Hepatocyte (in vitro differentiated cells): ENCODE results near the gene KPNA4.

Experiments
- EZH2 ChIP-seq: fragments of 200-600 bp; sonication (generic); IDR thresholded peaks from 2 replicates; pipeline ENCODE4 v1.6.1; 2016; ENCODE audit warnings: antibody characterized with exemption, mild to moderate bottlenecking, borderline replicate concordance
- EZH2phosphoT487 ChIP-seq: fragments of 200-600 bp; sonication (generic); IDR thresholded peaks from one replicate; pipeline ENCODE4 v1.6.1; 2018; ENCODE audit warnings: antibody characterized with exemption, mild to moderate bottlenecking, low read depth, moderate library complexity; ENCODE audit not compliant: unreplicated experiment, severe bottlenecking
- TF ChIP-seq, protein P1 (sequence below): fragments of 200-600 bp; sonication (generic); IDR thresholded peaks from 2 replicates; pipeline ENCODE4 v1.5.1; 2016; ENCODE audit warnings: antibody characterized with exemption, mild to moderate bottlenecking; ENCODE audit not compliant: poor library complexity

DNA sequence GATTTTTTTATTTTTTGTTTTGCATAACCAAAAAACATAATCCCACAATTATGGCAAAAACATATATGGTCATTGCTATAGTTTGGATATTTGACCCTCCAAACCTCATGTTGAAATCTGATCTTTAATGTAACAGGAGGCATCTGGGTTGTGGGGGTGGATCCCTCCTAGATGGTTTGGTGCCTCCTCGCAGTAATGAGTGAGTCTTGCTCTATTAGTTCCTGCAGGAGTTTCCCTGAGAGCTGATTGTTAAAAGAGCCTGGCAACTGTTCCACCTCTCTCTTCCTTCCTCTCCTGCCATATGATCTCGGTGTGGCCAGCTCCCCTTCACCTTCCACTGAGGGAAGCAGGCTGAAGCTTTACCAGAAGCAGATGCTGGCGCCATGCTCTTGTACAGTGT is 82.6 kb downstream of the KPNA4 start:
- TF ChIP-seq, protein P1, sequence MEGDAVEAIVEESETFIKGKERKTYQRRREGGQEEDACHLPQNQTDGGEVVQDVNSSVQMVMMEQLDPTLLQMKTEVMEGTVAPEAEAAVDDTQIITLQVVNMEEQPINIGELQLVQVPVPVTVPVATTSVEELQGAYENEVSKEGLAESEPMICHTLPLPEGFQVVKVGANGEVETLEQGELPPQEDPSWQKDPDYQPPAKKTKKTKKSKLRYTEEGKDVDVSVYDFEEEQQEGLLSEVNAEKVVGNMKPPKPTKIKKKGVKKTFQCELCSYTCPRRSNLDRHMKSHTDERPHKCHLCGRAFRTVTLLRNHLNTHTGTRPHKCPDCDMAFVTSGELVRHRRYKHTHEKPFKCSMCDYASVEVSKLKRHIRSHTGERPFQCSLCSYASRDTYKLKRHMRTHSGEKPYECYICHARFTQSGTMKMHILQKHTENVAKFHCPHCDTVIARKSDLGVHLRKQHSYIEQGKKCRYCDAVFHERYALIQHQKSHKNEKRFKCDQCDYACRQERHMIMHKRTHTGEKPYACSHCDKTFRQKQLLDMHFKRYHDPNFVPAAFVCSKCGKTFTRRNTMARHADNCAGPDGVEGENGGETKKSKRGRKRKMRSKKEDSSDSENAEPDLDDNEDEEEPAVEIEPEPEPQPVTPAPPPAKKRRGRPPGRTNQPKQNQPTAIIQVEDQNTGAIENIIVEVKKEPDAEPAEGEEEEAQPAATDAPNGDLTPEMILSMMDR: no peak
- TF ChIP-seq EZH2: no peak
- TF ChIP-seq EZH2phosphoT487: no peak
